Loucy (cell line): ENCODE measurements around the gene RYR2.

Source experiments
- H2AFZ ChIP-seq: fragments of 200-600 bp; sonication (generic); 2 replicates; pipeline ENCODE4 v1.6.0; 2016; ENCODE audit warnings: antibody characterized with exemption, mild to moderate bottlenecking, low read length, moderate library complexity
- H3F3A ChIP-seq: fragments of 200-600 bp; 2 replicates; pipeline ENCODE4 v1.6.0; 2016; ENCODE audit warnings: antibody characterized with exemption, low read depth, mild to moderate bottlenecking
- H3K27me3 ChIP-seq: fragments of 200-600 bp; sonication (generic); 2 replicates; pipeline ENCODE4 v1.6.1; 2014; ENCODE audit warnings: low read length, mild to moderate bottlenecking; ENCODE audit not compliant: insufficient read depth, poor library complexity, severe bottlenecking
- H3K36me3 ChIP-seq: fragments of 200-600 bp; sonication (generic); 2 replicates; pipeline ENCODE4 v1.6.1; 2016; ENCODE audit warnings: low read length; ENCODE audit not compliant: insufficient read depth
- H3K4me1 ChIP-seq: fragments of 200-600 bp; sonication (generic); 2 replicates; pipeline ENCODE4 v1.5.1; 2014; ENCODE audit warnings: low read length, mild to moderate bottlenecking; ENCODE audit not compliant: insufficient read depth, poor library complexity, severe bottlenecking
- H3K4me2 ChIP-seq: fragments of 200-600 bp; sonication (generic); 2 replicates; pipeline ENCODE4 v1.6.0; 2014; ENCODE audit warnings: antibody characterized with exemption, low read length, low read depth, mild to moderate bottlenecking; ENCODE audit not compliant: poor library complexity, severe bottlenecking
- H3K4me3 ChIP-seq: fragments of 200-600 bp; sonication (generic); 2 replicates; pipeline ENCODE4 v1.5.1; 2014; ENCODE audit warnings: low read length, mild to moderate bottlenecking, mixed read lengths; ENCODE audit not compliant: poor library complexity, severe bottlenecking
- H3K79me2 ChIP-seq: fragments of 200-600 bp; sonication (generic); 2 replicates; pipeline ENCODE4 v1.6.1; 2014; ENCODE audit warnings: low read length; ENCODE audit not compliant: insufficient read depth
- H3K9ac ChIP-seq: fragments of 200-600 bp; sonication (generic); 2 replicates; pipeline ENCODE4 v1.6.0; 2014; ENCODE audit warnings: mild to moderate bottlenecking, low read depth, low read length, moderate library complexity; ENCODE audit not compliant: poor library complexity, severe bottlenecking
- H3K9me2 ChIP-seq: fragments of 200-600 bp; sonication (generic); replicated peaks from 2 replicates; pipeline ENCODE4 v1.6.1; 2016; ENCODE audit warnings: low read depth, low read length, mixed read lengths
- H3K9me3 ChIP-seq: fragments of 200-600 bp; sonication (generic); 2 replicates; pipeline ENCODE4 v1.6.1; 2014; ENCODE audit warnings: mild to moderate bottlenecking, antibody characterized with exemption, low read length, low read depth; ENCODE audit not compliant: insufficient read depth
- H4K20me1 ChIP-seq: fragments of 200-600 bp; sonication (generic); 2 replicates; pipeline ENCODE4 v1.6.0; 2014; ENCODE audit warnings: antibody characterized with exemption, low read length, mild to moderate bottlenecking; ENCODE audit not compliant: insufficient read depth, poor library complexity, severe bottlenecking
- CTCF ChIP-seq: fragments of 200-600 bp; sonication (generic); conservative IDR thresholded peaks from 2 replicates; pipeline ENCODE4 v1.5.1; 2014; ENCODE audit warnings: mild to moderate bottlenecking, antibody characterized with exemption, low read length
- EZH2phosphoT487 ChIP-seq: fragments of 200-600 bp; IDR thresholded peaks from 2 replicates; pipeline ENCODE4 v1.6.1; 2018; ENCODE audit warnings: antibody characterized with exemption, mild to moderate bottlenecking, moderate library complexity, borderline replicate concordance

Gene RYR2

GRCh38 chr1:237482777-237483176 lies 440.8 kb downstream of the RYR2 start:
- H4K20me1 ChIP-seq = no peaks in the 10 kb centered on the region
- TF ChIP-seq EZH2phosphoT487 = no peak
- no peak for TF ChIP-seq CTCF
- no peaks in the 10 kb centered on the region for H3K9me3 ChIP-seq
- H3K4me1 ChIP-seq = no peaks in the 10 kb centered on the region
- H3K4me3 ChIP-seq = no peak overlapping the region
- H3K27me3 ChIP-seq = no peaks in the 10 kb centered on the region
- H3K9me2 ChIP-seq = no peaks in the 10 kb centered on the region
- no peaks in the 10 kb centered on the region for H3K36me3 ChIP-seq
- H3K79me2 ChIP-seq = no peaks in the 10 kb centered on the region
- H3K4me2 ChIP-seq = no peak overlapping the region
- no peak overlapping the region for H3K9ac ChIP-seq
- H2AFZ ChIP-seq = no peak overlapping the region
- no peaks in the 10 kb centered on the region for H3F3A ChIP-seq

DNA sequence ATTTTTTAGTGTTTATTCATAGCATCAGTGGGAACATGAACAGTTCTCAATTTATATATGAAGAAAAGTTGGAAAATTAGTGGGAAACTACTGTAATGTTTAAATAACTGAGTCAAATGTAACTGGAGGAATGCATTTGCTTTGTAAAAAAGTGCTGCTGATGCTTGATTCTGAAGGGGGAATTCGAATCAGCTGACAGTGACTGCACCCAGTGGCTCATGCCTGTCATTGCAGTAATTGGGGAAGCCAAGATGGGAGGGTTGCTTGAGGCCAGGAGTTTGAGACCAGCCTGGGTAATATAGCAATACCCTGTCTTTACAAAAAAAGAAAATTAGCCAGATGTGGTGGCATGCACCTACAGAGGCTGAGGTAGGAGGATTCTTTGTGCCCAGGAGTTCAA lies 450.4 kb downstream of the RYR2 start:
- Histone ChIP-seq H3K4me2 (no peak overlapping the region), H3K27me3 (no peaks in the 10 kb centered on the region), H3K9me3 (no peaks in the 10 kb centered on the region), H3K9ac (no peak overlapping the region), H3K36me3 (no peaks in the 10 kb centered on the region), H3F3A (no peaks in the 10 kb centered on the region), H3K4me3 (no peak overlapping the region), H3K9me2 (no peaks in the 10 kb centered on the region), H4K20me1 (no peaks in the 10 kb centered on the region), H3K4me1 (no peaks in the 10 kb centered on the region), H2AFZ (no peak overlapping the region), H3K79me2 (no peaks in the 10 kb centered on the region)
- TF ChIP-seq EZH2phosphoT487 = no peak
- TF ChIP-seq CTCF = no peak

DNA sequence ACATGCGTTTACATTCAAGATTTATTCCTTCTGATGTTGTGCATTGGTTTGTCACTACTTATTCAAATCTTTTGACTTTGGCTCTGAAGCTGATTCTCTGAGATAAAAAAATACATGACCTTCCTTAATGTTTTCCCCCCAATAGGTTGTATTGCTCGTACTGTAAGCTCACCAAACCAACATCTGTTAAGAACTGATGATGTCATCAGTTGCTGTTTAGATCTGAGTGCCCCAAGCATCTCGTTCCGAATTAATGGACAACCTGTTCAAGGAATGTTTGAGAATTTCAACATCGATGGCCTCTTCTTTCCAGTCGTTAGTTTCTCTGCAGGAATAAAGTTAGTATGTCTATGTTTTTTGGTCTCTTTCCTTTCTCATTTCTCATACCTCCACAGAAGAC lies 458.6 kb downstream of the RYR2 start:
- Histone ChIP-seq H3K9ac (no peak overlapping the region), H3K4me1 (no peaks in the 10 kb centered on the region), H3K79me2 (no peaks in the 10 kb centered on the region), H2AFZ (no peak overlapping the region), H3K9me3 (no peaks in the 10 kb centered on the region), H3K36me3 (no peaks in the 10 kb centered on the region), H3F3A (no peaks in the 10 kb centered on the region), H4K20me1 (no peaks in the 10 kb centered on the region), H3K4me2 (no peak overlapping the region), H3K9me2 (no peaks in the 10 kb centered on the region), H3K4me3 (no peak overlapping the region), H3K27me3 (no peaks in the 10 kb centered on the region)
- TF ChIP-seq EZH2phosphoT487 (no peak), CTCF (no peak)
